Measurements from ENCODE around the gene POLR2B. TPM values are rescaled to one million over a fixed set of nuclear protein-coding genes. Genes with fewer than 3 reads are reported as not detected.

POLR2B gene
- total RNA-seq, 1 donor from 2014 or later = 23.4 TPM

DNA sequence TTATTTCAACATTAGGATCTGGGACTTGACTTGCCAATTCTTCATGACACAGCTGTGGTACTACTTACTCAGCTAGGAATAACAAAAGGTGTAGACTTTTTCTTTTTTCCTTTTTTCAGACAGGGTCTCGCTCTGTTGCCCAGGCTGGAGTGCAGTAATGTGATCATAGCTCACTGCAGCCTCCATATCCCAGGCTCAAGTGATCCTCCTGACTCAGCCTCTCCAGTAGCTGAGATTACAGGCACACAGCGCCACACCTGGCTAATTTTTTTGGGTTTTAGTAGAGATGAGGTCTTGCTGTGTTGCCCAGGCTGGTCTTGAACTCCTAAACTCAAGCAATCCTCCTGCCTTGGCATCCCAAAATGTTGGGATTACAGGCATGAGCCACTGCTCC, 17.6 kb upstream of the POLR2B start:
- H3K36me3 ChIP-seq = peaks cover 40 to 43% of the 10 kb centered on the region in 2 donors
- TF ChIP-seq, protein P1, sequence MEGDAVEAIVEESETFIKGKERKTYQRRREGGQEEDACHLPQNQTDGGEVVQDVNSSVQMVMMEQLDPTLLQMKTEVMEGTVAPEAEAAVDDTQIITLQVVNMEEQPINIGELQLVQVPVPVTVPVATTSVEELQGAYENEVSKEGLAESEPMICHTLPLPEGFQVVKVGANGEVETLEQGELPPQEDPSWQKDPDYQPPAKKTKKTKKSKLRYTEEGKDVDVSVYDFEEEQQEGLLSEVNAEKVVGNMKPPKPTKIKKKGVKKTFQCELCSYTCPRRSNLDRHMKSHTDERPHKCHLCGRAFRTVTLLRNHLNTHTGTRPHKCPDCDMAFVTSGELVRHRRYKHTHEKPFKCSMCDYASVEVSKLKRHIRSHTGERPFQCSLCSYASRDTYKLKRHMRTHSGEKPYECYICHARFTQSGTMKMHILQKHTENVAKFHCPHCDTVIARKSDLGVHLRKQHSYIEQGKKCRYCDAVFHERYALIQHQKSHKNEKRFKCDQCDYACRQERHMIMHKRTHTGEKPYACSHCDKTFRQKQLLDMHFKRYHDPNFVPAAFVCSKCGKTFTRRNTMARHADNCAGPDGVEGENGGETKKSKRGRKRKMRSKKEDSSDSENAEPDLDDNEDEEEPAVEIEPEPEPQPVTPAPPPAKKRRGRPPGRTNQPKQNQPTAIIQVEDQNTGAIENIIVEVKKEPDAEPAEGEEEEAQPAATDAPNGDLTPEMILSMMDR (IDR thresholded peaks at IDR 0.05) = no peak
- H3K4me1 ChIP-seq = peaks cover 3 to 6% of the 10 kb centered on the region in 2 donors
- no peak overlapping the region for H3K27ac ChIP-seq
- H3K27me3 ChIP-seq = no peaks in the 10 kb centered on the region
- H3K4me3 ChIP-seq = no peak overlapping the region
- intact Hi-C loops (cut with DNase I) = no loop called here
- H3K9me3 ChIP-seq = no peaks in the 10 kb centered on the region
- no peak for DNase-seq (ENCODE audit: low spot score in 2 of 2)

DNA sequence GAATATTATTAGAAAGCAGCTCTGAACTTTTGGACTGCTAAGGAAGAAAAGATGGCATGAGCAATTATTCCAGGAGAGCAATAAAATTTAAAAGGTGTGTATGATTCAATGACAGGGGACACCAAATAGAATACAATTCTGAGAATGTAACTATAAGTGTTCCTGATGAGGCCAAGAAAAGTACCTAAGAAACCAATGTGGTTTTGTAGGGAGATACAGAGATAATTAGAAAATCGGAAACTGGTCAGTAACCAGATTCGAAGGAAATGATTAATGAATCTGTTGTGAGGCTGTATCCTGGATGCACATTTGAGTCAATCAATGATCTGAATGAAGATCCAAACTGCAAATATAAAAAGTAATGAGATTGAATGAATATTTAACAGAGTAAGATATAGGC, 7.3 kb upstream of the POLR2B start:
- intact Hi-C loops (cut with DNase I) = no loop called here
- peaks cover 47 to 73% of the 10 kb centered on the region in 2 donors for H3K36me3 ChIP-seq
- H3K27me3 ChIP-seq = no peaks in the 10 kb centered on the region
- TF ChIP-seq, protein P1 (IDR thresholded peaks at IDR 0.05) = no peak
- no peak for DNase-seq (ENCODE audit: low spot score in 2 of 2)
- peaks cover 0 to 8% of the 10 kb centered on the region in 2 donors for H3K9me3 ChIP-seq
- no peak overlapping the region for H3K4me3 ChIP-seq
- peaks cover 5 to 10% of the 10 kb centered on the region in 2 donors for H3K4me1 ChIP-seq
- no peak overlapping the region for H3K27ac ChIP-seq

DNA sequence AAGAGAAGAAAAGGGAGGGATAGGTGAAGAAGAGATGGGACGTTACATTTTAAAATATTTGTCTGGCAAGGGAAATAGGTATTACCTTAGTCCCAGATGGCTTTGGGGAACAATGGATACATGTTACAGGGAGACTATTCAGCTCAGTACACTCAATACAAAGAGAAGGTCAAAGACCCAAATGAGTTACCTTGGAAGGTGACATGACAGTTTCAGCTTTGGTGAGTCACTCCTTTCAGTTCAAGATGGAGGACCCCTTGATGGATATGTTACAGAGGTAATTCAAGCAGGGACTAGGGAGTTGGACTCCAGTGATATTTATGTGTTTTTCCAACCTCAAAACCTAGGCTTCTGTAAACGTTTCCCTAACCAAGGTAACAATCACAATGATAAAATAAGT, 6.3 kb upstream of the POLR2B start:
- no peaks in the 10 kb centered on the region for H3K27me3 ChIP-seq
- peaks cover 0 to 8% of the 10 kb centered on the region in 2 donors for H3K9me3 ChIP-seq
- H3K4me1 ChIP-seq = peaks cover 5 to 10% of the 10 kb centered on the region in 2 donors
- no peak for DNase-seq (ENCODE audit: low spot score in 2 of 2)
- no peak overlapping the region for H3K27ac ChIP-seq
- no peak overlapping the region for H3K4me3 ChIP-seq
- TF ChIP-seq, protein P1 (IDR thresholded peaks at IDR 0.05) = no peak
- intact Hi-C loops (cut with DNase I) = no loop called here
- H3K36me3 ChIP-seq = peaks cover 37 to 63% of the 10 kb centered on the region in 2 donors

DNA sequence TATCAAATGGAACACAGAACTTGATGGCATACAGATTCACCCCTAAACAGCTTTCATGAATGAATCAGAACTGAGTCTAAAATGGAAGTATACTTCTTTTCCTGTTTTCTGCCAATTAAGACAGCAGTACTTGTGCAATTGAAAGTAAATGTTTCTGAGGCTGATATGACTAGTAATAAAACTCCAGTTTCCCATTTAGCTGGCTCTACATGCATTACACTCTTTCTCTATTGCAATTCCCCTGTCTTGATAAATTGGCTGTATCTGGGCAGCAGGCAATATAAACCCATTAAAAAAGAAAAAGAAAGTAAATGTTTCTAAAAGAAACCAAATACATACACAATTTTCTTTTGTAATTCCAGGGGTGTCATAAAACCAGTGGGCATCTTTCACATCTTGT, 5.9 kb upstream of the POLR2B start:
- peaks cover 36 to 61% of the 10 kb centered on the region in 2 donors for H3K36me3 ChIP-seq
- DNase-seq (ENCODE audit: low spot score in 2 of 2) = no peak
- TF ChIP-seq, protein P1 (IDR thresholded peaks at IDR 0.05) = no peak

DNA sequence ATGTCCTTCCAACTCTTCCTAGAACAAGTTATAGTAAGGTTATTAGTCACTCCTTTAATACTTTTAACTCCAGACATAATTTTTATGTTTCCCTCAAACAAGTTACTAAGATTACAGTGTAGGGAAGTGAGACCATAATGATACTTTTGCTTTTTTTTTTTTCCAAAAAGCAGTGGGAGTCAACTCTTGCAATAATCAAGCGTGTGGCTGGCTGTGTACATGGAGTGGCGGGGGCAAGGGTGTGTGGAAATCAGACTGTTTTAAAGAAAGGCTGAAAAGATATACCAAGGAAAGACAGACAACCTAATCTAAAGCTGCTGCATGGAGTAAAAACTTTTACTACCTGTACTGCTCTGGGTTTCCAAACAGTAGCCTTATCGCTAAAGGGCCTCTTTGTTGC, 5.4 kb upstream of the POLR2B start:
- Histone ChIP-seq H3K9me3 (peaks cover 0 to 8% of the 10 kb centered on the region in 2 donors), H3K36me3 (peaks cover 32 to 57% of the 10 kb centered on the region in 2 donors), H3K4me3 (no peak overlapping the region), H3K4me1 (peaks cover 5 to 10% of the 10 kb centered on the region in 2 donors), H3K27ac (no peak overlapping the region), H3K27me3 (no peaks in the 10 kb centered on the region)
- TF ChIP-seq, protein P1 (IDR thresholded peaks at IDR 0.05) = no peak
- intact Hi-C loops (cut with DNase I) = no loop called here
- DNase-seq (ENCODE audit: low spot score in 2 of 2) = no peak

More for the DNA sequence above, 5.9 kb upstream of the POLR2B start:
- Histone ChIP-seq H3K27ac (no peak overlapping the region), H3K4me1 (peaks cover 5 to 10% of the 10 kb centered on the region in 2 donors), H3K9me3 (peaks cover 0 to 8% of the 10 kb centered on the region in 2 donors), H3K4me3 (no peak overlapping the region), H3K27me3 (no peaks in the 10 kb centered on the region)
- intact Hi-C loops (cut with DNase I) = no loop called here
